H1 (cell line): ENCODE results near the gene KLHL28.

Experiments
- ATF3 ChIP-seq: IDR thresholded peaks from 2 replicates; pipeline ENCODE4 v1.6.1; 2011; ENCODE audit warnings: low read depth, mild to moderate bottlenecking, low read length; ENCODE audit not compliant: insufficient read depth
- CEBPB ChIP-seq: IDR thresholded peaks from 2 replicates; pipeline ENCODE4 v1.6.1; 2012; ENCODE audit warnings: low read depth, low read length
- EP300 ChIP-seq, 2 experiments: IDR thresholded peaks; 1 replicate in 1 of 2; 2 replicates in 1 of 2; pipeline ENCODE4 v1.6.1; 2011 to 2012; ENCODE audit warnings: low read depth in 2 of 2, low read length in 2 of 2, mild to moderate bottlenecking in 2 of 2, borderline replicate concordance in 1 of 2, inconsistent platforms in 1 of 2, moderate library complexity in 1 of 2
- GABPA ChIP-seq: IDR thresholded peaks from 2 replicates; pipeline ENCODE4 v1.6.1; 2011; ENCODE audit warnings: mild to moderate bottlenecking, low read length, moderate library complexity, borderline replicate concordance; ENCODE audit not compliant: insufficient read depth
- MAX ChIP-seq: IDR thresholded peaks from 2 replicates; pipeline ENCODE4 v1.6.1; 2012; ENCODE audit warnings: inconsistent platforms
- NRF1 ChIP-seq: IDR thresholded peaks from 2 replicates; pipeline ENCODE4 v1.6.1; 2011; ENCODE audit warnings: mild to moderate bottlenecking, low read depth, low read length, improper control_type of control experiment
- POLR2AphosphoS5 ChIP-seq: IDR thresholded peaks from 2 replicates; pipeline ENCODE4 v1.6.1; 2011; ENCODE audit warnings: low read depth, low read length
- SP2 ChIP-seq: IDR thresholded peaks from 2 replicates; pipeline ENCODE4 v1.6.1; 2012; ENCODE audit warnings: mild to moderate bottlenecking, low read length, inconsistent platforms

GRCh38 chr14:44968714-44969113 is 7.0 kb upstream of the KLHL28 start:
- no peak for TF ChIP-seq NRF1
- TF ChIP-seq POLR2AphosphoS5, result no peak
- TF ChIP-seq GABPA, result no peak
- no peak for TF ChIP-seq EP300 (IDR thresholded peaks at IDR 0.05; ENCODE audit: borderline replicate concordance in 1 of 2, low read depth in 2 of 2, low read length in 2 of 2)
- TF ChIP-seq SP2, result no peak
- TF ChIP-seq MAX, result no peak
- TF ChIP-seq ATF3, result no peak
- no peak for TF ChIP-seq CEBPB
